T47D (cell line): ENCODE data around the gene TMEM175.

Experiments used
- DNase-seq, 2 experiments: peaks; one replicate each; pipeline versions ENCODE4 v3.0.0 to v3.0.0-alpha.2; 2011 to 2012; ENCODE audit warnings: low read depth in 1 of 2, low spot score in 1 of 2
- JUND ChIP-seq: IDR thresholded peaks from 2 replicates; pipeline ENCODE4 v1.6.1; 2012; ENCODE audit warnings: low read depth
- in situ Hi-C: cut with HindIII; loops from 2 replicates; pipeline ENCODE4 v1.10.0; 2016; ENCODE audit warnings: low sequenced_read_pairs, low pct_unique_long_range_greater_than_20kb

Gene TMEM175

DNA sequence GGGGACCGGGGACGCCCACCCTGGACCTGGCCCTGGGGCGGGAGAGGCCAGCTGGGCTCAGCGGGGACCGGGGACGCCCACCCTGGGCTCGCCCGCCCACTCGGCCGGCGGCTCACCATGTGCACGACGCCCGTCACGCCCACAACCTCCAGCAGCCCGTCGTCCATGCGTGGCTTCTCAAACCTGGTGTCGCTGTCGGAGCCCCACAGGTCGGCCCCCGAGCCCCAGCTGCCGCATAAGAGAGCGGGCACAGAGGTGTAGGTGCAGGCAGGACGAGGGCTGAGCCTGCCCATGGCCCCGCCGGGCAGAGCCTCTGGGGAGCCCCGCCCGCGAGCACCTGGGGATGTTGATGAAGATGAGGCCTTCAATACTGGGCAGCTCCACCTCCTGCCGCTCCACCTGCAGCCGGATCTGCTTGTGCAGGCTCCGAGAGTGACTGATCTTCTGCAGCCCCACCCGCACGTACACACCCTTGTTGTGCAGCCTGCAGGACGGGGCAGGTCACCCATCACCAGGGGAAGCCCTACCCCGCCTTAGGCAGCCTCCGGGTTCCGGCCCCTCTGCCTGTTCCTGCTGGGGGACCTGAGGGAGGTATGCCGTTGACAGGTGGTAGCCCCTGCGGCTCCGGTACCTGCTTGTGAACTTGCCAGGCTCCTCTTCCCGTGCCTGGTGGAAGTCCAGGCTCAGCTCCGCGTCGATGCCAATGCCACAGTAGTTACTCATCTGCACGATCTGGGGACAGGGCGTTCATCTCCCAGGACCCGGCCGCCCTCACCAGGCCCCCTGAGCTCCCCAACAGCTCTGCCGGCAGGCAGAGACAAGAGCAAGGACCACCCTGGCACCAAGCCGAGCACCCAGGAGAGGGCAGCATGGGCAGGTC lies 29.3 kb downstream of the TMEM175 start:
- TF ChIP-seq JUND = no peak
- no peak for DNase-seq
- in situ Hi-C loops = no loop called here

DNA sequence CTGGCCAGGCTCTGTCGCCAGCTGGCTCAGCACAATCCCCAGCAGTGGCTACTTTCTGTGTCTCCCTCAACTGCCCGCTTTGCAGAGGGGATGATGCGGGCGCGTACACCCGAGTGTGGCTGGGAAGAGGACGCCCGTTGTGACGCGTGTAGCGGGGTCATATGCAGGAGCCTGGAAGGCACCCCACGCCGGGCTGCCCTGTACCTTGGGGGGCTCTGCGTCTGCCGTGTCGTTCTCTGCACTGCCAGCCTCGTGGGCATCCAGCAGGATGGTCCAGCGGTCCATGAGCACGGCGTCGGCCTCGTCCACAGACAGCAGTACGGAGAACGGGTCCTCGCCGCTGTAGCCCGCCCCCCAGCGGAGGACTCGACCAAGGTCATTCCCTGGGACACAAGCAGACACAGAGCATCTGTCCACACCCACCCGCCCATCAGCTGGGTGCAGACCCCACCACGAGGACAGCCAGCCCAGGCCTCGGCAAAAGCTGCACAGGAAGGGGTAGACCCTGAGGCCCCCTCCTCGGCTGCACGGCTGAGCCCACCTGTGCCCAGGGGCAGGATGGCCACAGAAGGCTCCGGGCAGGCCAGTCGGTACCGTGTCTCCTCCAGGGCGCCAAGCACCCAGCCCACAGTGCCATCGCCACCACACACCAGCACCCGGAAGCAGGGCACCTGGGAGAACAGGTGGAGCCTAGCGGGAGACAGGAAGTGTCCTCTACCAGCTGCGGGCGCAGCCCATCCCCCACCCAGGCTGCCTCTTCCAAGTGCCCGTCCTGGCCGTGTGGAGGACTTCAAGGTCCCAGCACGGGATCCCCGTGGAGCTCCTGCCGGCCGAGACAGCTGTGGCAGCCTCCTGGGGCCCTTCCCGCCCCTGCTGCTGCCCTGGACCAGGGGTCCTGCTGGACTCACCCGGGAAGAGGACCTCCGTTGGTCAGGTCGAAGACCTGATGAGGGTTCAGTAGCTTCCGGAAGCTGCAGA lies 30.3 kb downstream of the TMEM175 start:
- no peak for TF ChIP-seq JUND
- in situ Hi-C loops = no loop called here
- DNase-seq = no peak

DNA sequence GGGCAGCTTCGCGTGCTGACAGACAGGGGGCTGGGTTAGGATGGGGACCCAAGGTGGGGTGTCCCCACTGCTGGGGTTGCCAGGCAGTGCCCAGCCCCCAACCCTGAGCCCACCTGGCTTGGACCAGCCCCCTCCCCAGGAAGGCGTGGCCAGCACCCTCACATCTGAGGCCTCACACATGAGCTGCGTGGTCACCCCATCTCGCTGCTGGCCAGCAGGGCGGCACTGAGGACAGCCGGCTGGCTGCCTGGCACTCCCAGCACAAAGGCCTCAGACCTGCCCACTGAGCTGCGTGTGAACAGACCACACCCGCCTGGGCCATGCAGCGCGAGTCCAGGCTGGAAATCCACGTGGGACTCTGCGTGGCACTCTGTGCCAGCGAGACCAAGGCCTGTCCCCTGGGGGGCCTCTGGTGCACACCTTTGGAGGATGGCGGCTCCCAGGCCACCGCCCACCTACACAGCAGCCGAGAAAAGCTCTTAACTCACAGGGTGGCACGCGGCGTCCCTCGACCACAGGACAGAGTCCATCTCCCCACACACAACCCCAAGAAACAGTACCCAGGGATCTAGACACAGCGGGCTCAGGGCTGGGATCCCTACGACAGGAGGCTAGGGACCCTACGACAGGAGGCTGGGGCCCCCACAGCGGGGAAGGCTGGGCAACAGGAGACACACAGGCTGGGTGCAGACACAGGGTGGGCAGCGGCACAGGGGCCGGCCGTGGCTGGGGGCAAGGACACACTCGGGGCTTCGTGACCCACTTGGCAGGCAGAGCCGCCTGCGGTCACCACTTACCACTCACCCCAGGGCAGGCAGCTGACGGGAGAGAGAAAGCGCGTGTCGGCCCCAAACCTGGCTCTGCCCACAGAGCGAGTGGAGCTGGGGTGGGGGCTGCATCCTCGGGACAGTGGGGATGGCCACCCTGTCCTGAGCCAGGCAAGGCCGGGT lies 31.3 kb downstream of the TMEM175 start:
- in situ Hi-C loops = no loop called here
- no peak for DNase-seq
- no peak for TF ChIP-seq JUND

DNA sequence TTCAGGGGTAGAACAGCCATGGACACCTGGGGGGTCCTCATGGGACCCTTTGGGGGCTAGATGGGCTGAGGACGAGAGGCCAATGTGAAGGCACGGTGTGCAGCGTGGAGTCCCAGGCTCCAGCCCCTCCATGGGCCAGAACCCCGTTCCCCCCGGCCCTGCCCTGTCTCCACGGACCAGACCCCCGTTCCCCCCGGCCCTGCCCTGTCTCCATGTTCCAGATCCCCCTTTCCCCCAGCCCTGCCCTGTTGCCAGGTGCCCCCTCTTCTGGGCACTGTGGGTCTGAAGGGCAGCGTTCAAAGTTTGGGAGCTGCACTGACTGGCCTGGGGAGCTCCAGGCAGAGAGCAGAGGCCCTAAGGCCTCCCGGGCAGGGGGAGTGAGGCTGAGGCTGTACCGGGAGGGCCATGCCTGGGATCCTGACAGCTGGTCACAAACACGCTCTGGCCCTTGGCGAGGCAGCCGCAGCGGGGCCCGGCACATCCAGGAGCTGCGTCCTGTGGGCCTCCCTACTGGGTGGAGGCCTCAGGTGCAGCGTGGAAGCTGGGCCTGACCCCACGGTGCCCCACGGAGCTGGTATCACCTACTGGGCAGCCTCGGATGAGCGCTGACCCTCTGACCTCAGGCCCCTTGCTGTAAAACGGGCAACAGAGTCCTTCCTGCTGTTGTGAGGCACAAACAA lies 32.2 kb downstream of the TMEM175 start:
- in situ Hi-C loops = no loop called here
- TF ChIP-seq JUND = no peak
- DNase-seq = no peak

DNA sequence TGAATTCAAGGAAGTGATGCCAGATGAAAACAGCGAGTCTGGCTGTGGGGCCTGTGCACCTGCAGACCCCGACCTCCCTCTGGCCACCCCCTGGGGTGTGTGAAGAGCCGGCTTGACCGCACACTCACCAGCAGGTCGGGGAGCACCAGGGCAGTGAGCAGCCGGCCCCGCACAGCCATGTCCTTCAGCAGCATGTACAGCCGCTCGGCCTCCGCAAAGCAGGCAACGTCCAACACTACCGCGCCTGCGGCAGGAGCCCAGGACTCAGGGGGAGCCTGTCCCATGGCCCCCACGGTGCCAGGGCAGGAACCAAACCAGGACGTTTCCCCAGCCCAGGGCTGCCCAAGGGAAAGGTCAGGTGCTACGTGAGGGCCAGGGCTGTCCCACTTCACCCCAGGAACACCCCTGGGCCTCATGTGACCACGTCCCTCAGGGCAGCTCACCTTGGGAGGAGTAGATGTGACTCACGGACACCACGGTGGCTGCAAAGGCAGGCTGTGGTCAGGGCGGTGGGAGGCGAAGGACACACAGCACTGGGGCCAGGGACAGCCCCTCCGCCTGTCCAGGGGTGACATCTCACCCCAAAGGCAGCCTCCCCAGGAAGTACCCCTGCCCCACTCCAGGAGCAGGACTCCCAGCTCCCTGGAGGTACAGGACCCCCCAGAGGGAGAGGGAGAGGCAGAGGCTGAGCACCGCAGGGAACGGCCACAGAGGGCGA lies 32.9 kb downstream of the TMEM175 start:
- DNase-seq = no peak
- TF ChIP-seq JUND = no peak
- in situ Hi-C loops = no loop called here

DNA sequence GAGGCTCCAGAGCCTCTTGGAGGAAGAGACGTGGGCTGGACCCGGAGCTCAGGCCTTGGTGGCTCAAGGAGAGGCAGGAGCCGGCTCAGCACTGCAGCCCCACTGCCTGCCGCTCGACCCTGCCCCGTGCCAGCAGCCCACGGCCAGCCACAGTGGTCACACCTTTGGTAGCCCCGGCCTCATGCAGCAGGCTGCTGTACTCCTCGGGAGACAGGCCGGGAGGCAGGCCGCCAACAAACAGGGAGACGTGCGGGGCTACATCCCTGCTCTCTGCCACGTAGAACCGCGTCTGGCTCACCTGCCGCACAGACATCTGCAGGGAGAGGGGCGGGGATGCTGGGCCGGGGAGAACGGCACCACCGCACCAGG lies 33.5 kb downstream of the TMEM175 start:
- no peak for TF ChIP-seq JUND
- in situ Hi-C loops = no loop called here
- DNase-seq = no peak

DNA sequence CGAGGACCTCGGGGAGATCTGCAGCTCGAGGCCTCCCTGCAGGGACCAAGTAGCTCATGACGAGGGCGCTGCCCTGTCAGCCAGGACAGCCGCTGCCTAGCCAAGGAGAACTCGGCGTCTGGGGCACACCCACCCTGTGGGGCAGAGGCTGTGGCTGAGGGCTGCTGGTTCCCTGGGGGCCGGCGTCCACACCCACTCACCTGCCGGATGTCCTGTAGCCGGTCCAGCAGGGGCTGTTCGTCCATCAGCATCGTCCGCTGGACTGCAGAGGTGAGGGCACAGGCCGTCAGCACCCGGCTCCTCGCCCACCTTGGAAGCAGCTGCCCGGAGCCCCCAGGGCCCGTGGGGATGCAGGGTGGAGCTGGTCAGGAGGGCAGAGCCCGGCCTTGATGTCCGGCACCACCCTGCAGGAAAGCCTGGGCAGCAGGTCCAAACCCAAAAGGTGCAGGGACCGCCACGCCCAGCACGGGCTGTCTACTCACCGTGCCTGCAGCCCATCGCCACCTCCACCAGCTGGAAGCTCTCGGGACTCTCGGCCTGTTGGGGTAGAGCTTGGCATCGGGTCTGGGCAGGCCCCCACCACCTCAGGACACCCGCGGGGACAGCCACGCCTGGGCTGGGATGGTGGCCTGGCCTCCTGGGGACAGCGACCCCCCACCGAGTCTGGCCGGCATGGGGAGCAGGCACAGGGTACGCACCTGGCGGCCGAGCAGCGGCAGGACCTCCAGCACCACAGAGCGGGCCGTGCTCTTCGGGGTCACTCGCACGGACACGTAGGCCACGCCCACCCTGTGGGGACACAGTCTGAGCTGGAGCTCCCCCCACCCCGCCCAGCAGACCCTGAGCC lies 34.2 kb downstream of the TMEM175 start:
- no peak for TF ChIP-seq JUND
- in situ Hi-C loops = no loop called here
- DNase-seq = no peak

DNA sequence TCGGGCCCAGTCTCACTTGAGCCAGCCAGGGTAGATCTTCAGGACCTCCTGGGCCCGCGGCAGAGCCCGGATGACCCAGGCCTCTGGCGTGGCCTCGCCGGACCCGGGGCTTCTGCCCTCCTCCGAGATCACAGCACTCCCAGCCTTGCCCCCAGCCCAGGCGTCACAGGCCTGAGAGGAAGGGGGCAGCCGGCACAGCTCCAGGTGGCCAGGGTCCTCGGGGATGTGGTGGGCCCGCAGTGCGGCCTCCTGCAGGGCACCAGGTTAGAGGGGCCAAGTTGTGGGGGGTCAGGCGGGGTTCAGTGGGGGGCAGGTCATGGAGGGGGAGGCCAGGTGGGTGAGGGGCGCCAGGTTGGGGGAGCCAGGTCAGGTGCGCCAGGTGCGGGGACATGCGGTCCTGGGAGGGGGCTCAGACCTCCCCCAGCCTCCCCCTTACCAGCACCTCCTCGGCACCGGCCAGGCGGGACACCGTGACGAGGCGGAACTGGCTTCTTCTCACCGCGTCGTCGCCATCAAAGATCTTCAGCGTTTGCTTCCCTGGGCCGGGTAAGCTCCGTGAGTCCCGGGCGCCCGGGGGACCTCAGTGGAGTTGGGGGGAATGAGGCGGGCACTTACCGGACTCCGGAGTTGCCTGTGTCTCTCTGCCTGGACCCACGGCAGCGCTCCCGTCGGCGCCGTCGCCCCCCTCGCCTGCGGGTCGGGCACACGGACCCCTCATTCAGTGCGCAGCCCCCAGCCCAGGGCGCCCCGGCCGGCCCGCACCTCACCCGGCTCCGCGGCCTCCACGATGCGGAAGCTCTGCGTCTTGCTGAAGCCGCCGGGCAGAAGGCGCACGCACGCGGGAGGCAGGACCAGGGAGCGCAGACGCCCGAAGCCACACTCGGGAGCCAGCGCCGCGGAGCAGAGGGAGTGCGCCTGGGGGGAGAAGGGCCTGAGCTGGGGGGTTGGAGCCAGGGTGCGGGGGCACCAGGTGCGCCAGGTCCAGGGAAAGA lies 35.1 kb downstream of the TMEM175 start:
- TF ChIP-seq JUND = no peak
- DNase-seq = no peak
- in situ Hi-C loops = no loop called here

DNA sequence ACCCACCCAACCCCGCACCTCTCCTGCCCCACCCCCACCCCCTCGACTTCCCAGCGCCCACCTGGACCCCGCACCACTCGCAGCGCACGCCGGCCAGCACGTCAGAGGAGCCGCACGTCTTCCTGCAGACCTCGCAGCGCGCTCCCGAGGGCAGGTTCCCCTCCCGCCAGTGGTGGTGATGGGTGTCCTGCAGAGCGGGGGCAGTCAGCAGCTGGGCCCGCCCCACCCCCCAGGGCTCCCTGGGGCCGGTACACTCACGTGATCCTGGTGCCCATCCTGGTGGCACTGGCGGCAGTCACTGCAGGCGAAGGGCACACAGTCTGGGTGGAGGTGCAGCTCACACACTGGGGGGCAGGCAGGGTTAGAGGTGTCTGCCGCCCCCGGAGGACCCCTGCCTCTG lies 36.0 kb downstream of the TMEM175 start:
- TF ChIP-seq JUND = no peak
- in situ Hi-C loops = no loop called here

More for the DNA sequence above, 36.0 kb downstream of the TMEM175 start:
- DNase-seq = no peak
